ENCODE data around the gene IRX6. TPM values are rescaled to one million over a fixed set of nuclear protein-coding genes. Genes with fewer than 3 reads are reported as not detected.

Gene IRX6
- total RNA-seq, 1 experiment from 2014 or later = not detected

- Histone ChIP-seq H3K23me2 (ENCODE audit: insufficient read length, low read depth, low read length, poor library complexity, severe bottlenecking) (no peaks in the 10 kb centered on the region), H3K4me2 (ENCODE audit: insufficient read depth, insufficient read length, low read length) (no peak overlapping the region), H3T11ph (ENCODE audit: low read length) (no peak overlapping the region), H3K27ac (ENCODE audit: insufficient read length, low read depth, low read length) (no peak overlapping the region), H3K18ac (ENCODE audit: insufficient read length, low read depth, low read length) (no peak overlapping the region), H3K79me2 (ENCODE audit: insufficient read depth, low read length) (no peaks in the 10 kb centered on the region), H3K27me3 (ENCODE audit: insufficient read depth, low read length) (no peaks in the 10 kb centered on the region), H4K5ac (ENCODE audit: insufficient read length, low read depth, low read length) (no peak overlapping the region), H3K4me1 (ENCODE audit: insufficient read depth, low read length) (no peaks in the 10 kb centered on the region), H2AFZ (ENCODE audit: low read length) (no peak overlapping the region), H2AK5ac (ENCODE audit: insufficient read length, low read length) (no peak overlapping the region), H3K23ac (ENCODE audit: insufficient read length, low read depth, low read length) (no peak overlapping the region), H3K9me3 (ENCODE audit: control insufficient read depth, low read depth, low read length) (no peaks in the 10 kb centered on the region), H3K14ac (ENCODE audit: insufficient read depth, low read length) (no peak overlapping the region), H2BK5ac (ENCODE audit: insufficient read length, low read length) (no peak overlapping the region), H2BK15ac (ENCODE audit: low read depth, low read length) (no peak overlapping the region), H2BK12ac (ENCODE audit: insufficient read length, low read depth, low read length) (no peak overlapping the region), H3K79me1 (ENCODE audit: insufficient read depth, low read depth, low read length, poor library complexity, severe bottlenecking) (no peaks in the 10 kb centered on the region), H4K91ac (ENCODE audit: insufficient read length, low read depth, low read length) (no peak overlapping the region), H2BK20ac (ENCODE audit: low read depth, low read length, poor library complexity, severe bottlenecking) (no peak overlapping the region), H2BK120ac (ENCODE audit: low read depth, low read length, poor library complexity, severe bottlenecking) (no peak overlapping the region), H3K56ac (ENCODE audit: insufficient read length, low read depth, low read length) (no peak overlapping the region), H4K8ac (replicated peaks; ENCODE audit: insufficient read length, low read depth, low read length) (no peak overlapping the region), H3K4ac (ENCODE audit: low read depth, low read length) (no peak overlapping the region), H4K20me1 (ENCODE audit: control insufficient read depth, insufficient read depth, insufficient read length) (no peaks in the 10 kb centered on the region), H3K9ac (ENCODE audit: extremely low read depth, insufficient read length, low read length) (no peak overlapping the region)
- Mint-ChIP-seq H3K36me3 (ENCODE audit: insufficient read depth in 1 of 3, low read depth in 3 of 3) (no peaks in the 10 kb centered on the region; a peak in 1 of 7 replicates), H3K4me1 (peaks cover 8 to 10% of the 10 kb centered on the region in 2 experiments), H3K27ac (no peak overlapping the region), H3K27me3 (ENCODE audit: low read depth) (peaks cover 5% of the 10 kb centered on the region), H3K4me3 (no peak overlapping the region), H3K9me3 (no peaks in the 10 kb centered on the region)
- DNase-seq = no peak
- WGBS (ENCODE audit: extremely low coverage, insufficient read length, low lambda C conversion rate) = no CpG with 5 or more reads among the region's 3 CpGs
- TF ChIP-seq, protein P1, sequence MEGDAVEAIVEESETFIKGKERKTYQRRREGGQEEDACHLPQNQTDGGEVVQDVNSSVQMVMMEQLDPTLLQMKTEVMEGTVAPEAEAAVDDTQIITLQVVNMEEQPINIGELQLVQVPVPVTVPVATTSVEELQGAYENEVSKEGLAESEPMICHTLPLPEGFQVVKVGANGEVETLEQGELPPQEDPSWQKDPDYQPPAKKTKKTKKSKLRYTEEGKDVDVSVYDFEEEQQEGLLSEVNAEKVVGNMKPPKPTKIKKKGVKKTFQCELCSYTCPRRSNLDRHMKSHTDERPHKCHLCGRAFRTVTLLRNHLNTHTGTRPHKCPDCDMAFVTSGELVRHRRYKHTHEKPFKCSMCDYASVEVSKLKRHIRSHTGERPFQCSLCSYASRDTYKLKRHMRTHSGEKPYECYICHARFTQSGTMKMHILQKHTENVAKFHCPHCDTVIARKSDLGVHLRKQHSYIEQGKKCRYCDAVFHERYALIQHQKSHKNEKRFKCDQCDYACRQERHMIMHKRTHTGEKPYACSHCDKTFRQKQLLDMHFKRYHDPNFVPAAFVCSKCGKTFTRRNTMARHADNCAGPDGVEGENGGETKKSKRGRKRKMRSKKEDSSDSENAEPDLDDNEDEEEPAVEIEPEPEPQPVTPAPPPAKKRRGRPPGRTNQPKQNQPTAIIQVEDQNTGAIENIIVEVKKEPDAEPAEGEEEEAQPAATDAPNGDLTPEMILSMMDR (conservative IDR thresholded peaks at IDR 0.05) = no peak
Measured at GRCh38 chr16:55378616-55379015, 54.6 kb downstream of the IRX6 start.
